Ovary (tissue), 9 donors: ENCODE measurements around the gene CCDC74A. TPM values are rescaled to one million over a fixed set of nuclear protein-coding genes. Genes with fewer than 3 reads are reported as not detected.
"Not testable (repeated sequence)": the region's sequence is repeated elsewhere in the genome, so short reads cannot be mapped to it uniquely, and the experiment has no call there.

Experiments used
- DNase-seq, 5 donors: peaks; one replicate each; pipeline ENCODE4 v3.0.0-alpha.2; 2019 to 2020
- H3K27ac ChIP-seq, 2 donors: fragments of 200-600 bp; one replicate each; pipeline versions ENCODE4 v1.5.1 to v1.8.0; 2019 to 2022
- H3K27me3 ChIP-seq: fragments of 200-600 bp; one replicate; pipeline ENCODE4 v1.8.0; 2022
- H3K36me3 ChIP-seq: fragments of 200-600 bp; sonication (generic); one replicate; pipeline ENCODE4 v1.5.1; 2019
- H3K4me1 ChIP-seq: one replicate; pipeline ENCODE4 v1.8.1; 2013; ENCODE audit warnings: mild to moderate bottlenecking, moderate library complexity; ENCODE audit not compliant: insufficient read depth
- H3K4me3 ChIP-seq: fragments of 200-600 bp; sonication (generic); one replicate; pipeline ENCODE4 v1.5.1; 2017
- H3K9me3 ChIP-seq, 2 donors: fragments of 200-600 bp in 1 of 2; sonication (generic) in 1 of 2; one replicate each; pipeline versions ENCODE4 v1.5.1 to v1.8.1; 2013 to 2019; ENCODE audit warnings: mild to moderate bottlenecking in 1 of 2, moderate library complexity in 1 of 2
- CTCF ChIP-seq, 3 donors: fragments of 450-650 bp in 2 of 3; fragments of 200-600 bp in 1 of 3; IDR thresholded peaks; one replicate each; pipeline versions ENCODE4 v1.5.1 to v1.8.0; 2016 to 2022; ENCODE audit warnings: antibody characterized with exemption in 3 of 3, mild to moderate bottlenecking in 1 of 3
- EP300 ChIP-seq: sonication (generic); formaldehyde crosslinking; IDR thresholded peaks from one replicate; pipeline ENCODE4 v1.6.1; 2017; ENCODE audit warnings: antibody characterized with exemption
- POLR2A ChIP-seq: fragments of 450-650 bp; IDR thresholded peaks from one replicate; pipeline ENCODE4 v1.6.1; 2017; ENCODE audit warnings: antibody characterized with exemption, mild to moderate bottlenecking, moderate library complexity
- WGBS, 3 donors: extraction: QIAGEN DNeasy Blood & Tissue Kit in 1 of 3; methylation state at CpG; one replicate each; pipeline versions ENCODE4 v1.1.5 to v1.1.7; 2013 to 2017; 5-methylcytosine and 5-hydroxymethylcytosine counted together
- intact Hi-C, 4 donors: fragments of 100-400 bp; cut with DNase I; formaldehyde crosslinking; loops; one replicate each; pipeline versions ENCODE4 v1.11.0 to v1.15.1; 2022 to 2023
- polyA plus RNA-seq, 2 donors: library from polyadenylated mRNA; stranded (reverse); fragments of 200-250 nt in 1 of 2; fragments of 350-450 nt in 1 of 2; fragmentation: Illumina TruSeq in 1 of 2; extraction: RNeasy Lipid Tissue Mini Kit (QIAGEN cat#74804) in 1 of 2; gene quantifications; one replicate each; pipeline ENCODE4 v1.2.3, GENCODE V29; 2013 to 2014
- total RNA-seq, 7 donors: library from RNA; depleted of rRNA in 2 of 7; stranded (reverse); fragments of >200 nt in 2 of 7; fragmentation: NEBNext Ultra II Directional in 3 of 7; extraction: Animal tissue kit (Norgen Biotek cat#: 25700) in 3 of 7; gene quantifications; one replicate each; pipeline versions ENCODE4 v1.1.0 to v1.2.4, GENCODE V29; 2016 to 2023
- donor health status: DM: no; HTN: no; CAD: no; lungs with moderate emphysema.
- donor health status: DM: no; HTN: no; CAD: no.
- donor health status: Bipolar disorder and iron deficiency.
- donor health status: DM: yes; HTN: yes; CAD: no.
- donor health status: DM: no; HTN: no; CAD: no.
- donor health status: DM: yes; HTN: yes; CAD: no.

CCDC74A gene
- total and polyA plus RNA-seq, 9 donors, result 5.3 to 81.5 (median 13.6) TPM

DNA sequence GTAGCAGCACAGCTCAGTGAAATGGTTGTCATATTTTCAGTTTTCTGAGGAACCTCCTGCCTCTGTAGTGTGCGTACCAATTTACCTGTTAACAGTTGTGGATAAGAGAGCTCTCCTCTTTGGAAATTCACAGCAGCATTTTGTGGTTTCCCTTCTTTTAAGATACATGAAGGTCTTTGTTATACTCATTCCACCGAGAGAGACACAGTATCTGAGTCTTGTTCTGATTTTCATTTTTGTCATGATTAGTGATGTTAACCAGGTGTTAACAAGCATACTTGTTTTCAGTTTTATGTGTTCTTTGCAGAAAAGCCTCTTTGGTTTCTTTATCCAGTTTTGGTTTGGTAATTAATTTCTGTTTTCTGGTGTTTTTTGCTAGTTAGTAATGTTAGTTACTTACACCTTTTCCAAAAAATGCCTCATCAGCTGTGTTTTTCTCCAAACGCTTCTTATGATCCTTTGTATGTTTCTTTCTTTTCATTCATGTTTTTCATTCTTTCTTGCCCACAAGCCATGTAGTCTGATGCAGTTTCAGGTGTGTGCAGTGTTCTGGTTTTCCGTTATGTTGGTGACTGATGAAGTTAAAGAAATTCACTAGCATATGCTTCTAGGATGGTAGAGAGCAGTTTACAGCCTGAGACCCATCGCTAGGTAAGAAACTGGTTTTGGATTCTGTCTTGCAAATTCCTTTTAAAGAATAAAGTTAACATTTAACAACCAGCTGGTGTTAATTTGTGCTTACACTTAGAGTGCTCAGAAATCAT is 30.1 kb downstream of the CCDC74A start:
- 45 to 59% (median 49%) methylated on average over 5 of the region's 5 CpGs for WGBS, 3 donors
- no peak for TF ChIP-seq POLR2A
- Histone ChIP-seq H3K4me1 (no peaks in the 10 kb centered on the region), H3K27me3 (no peaks in the 10 kb centered on the region), H3K36me3 (no peaks in the 10 kb centered on the region), H3K4me3 (no peak overlapping the region), H3K9me3 (no peaks in the 10 kb centered on the region), H3K27ac (no peak overlapping the region)
- no peak for DNase-seq
- intact Hi-C loops, result no loop called here

GRCh38 chr2:131566371-131566770 is 38.7 kb downstream of the CCDC74A start:
- H3K9me3 ChIP-seq, result no peaks in the 10 kb centered on the region
- no peaks in the 10 kb centered on the region for H3K36me3 ChIP-seq
- no peak for DNase-seq
- intact Hi-C loops, result no loop called here
- TF ChIP-seq CTCF (IDR thresholded peaks at IDR 0.05) (no peak), EP300 (no peak), POLR2A (no peak)
- no peak overlapping the region for H3K27ac ChIP-seq
- H3K4me3 ChIP-seq, result no peak overlapping the region
- no peaks in the 10 kb centered on the region for H3K4me1 ChIP-seq
- no peaks in the 10 kb centered on the region for H3K27me3 ChIP-seq
- 83 to 87% (median 85%) methylated on average over 5 of the region's 5 CpGs for WGBS, 3 donors

DNA sequence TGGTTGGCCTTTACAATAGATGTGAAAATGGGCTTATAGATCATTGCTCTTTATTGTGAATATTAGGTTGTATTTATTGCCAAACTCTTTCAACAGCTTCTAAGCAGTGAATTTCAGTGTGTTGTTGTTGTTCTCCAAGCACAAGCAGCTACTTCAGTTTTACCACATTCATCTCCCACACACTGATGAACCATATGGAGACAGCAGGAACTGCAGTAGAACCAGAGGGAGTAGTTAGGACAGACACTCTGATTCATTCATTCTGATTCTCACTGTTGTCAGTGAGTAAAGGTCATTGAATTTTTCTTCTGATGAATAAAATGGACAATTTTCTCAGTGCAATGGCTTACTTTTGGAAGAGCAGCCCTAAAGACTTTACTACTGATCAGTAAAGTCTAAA is 40.2 kb downstream of the CCDC74A start:
- Histone ChIP-seq H3K27ac (no peak overlapping the region), H3K9me3 (no peaks in the 10 kb centered on the region), H3K36me3 (no peaks in the 10 kb centered on the region), H3K4me3 (no peak overlapping the region), H3K27me3 (no peaks in the 10 kb centered on the region), H3K4me1 (no peaks in the 10 kb centered on the region)
- DNase-seq, result no peak
- TF ChIP-seq POLR2A, result no peak
- TF ChIP-seq CTCF (IDR thresholded peaks at IDR 0.05), result no peak
- no peak for TF ChIP-seq EP300
- intact Hi-C loops, result no loop called here

GRCh38 chr2:131568401-131568800 is 40.7 kb downstream of the CCDC74A start:
- H3K4me3 ChIP-seq, H3K27me3 ChIP-seq, H3K9me3 ChIP-seq, intact Hi-C loops, H3K27ac ChIP-seq, H3K36me3 ChIP-seq, H3K4me1 ChIP-seq, DNase-seq: not testable (repeated sequence)
- 22 to 46% (median 34%) methylated on average over 1 of the region's 1 CpG for WGBS, 3 donors

DNA sequence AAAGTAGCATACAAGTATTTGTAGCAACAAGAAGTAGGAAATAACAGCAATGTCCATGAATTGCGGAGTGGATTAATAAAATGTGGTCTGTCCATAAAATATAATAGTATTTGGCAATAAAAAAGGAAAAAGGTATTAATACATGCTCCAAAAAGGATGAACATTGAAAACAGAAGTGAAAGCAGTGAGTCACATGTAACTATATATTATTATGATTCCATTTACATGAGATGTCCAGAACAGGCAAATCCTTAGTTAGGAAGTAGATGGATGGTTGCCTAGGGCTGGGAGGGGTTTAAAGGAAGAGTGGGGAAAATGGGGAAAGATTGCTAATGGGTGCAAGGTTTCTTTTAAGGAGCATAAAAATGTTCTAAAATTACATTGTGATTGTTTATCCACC is 44.5 kb downstream of the CCDC74A start:
- Histone ChIP-seq H3K27me3 (no peaks in the 10 kb centered on the region), H3K27ac (no peak overlapping the region), H3K9me3 (no peaks in the 10 kb centered on the region), H3K36me3 (no peaks in the 10 kb centered on the region), H3K4me1 (no peaks in the 10 kb centered on the region), H3K4me3 (no peak overlapping the region)
- TF ChIP-seq EP300, result no peak
- TF ChIP-seq CTCF (IDR thresholded peaks at IDR 0.05), result no peak
- TF ChIP-seq POLR2A, result no peak
- 91 to 94% (median 92%) methylated on average over 1 of the region's 1 CpG for WGBS, 3 donors
- no peak for DNase-seq
- intact Hi-C loops, result no loop called here
